Measurements from ENCODE around the gene DCBLD1. TPM values are rescaled to one million over a fixed set of nuclear protein-coding genes. Genes with fewer than 3 reads are reported as not detected.

DCBLD1 gene
- total RNA-seq, 1 experiment from 2014 or later = 19.5 TPM

GRCh38 chr6:117518870-117519269 lies 36.4 kb downstream of the DCBLD1 start:
- TF ChIP-seq EGR1 (IDR thresholded peaks at IDR 0.05; ENCODE audit: low read depth) (no peak), REST (IDR thresholded peaks at IDR 0.05; ENCODE audit: low read depth) (no peak), FOSL1 (IDR thresholded peaks at IDR 0.05; ENCODE audit: low read depth) (no peak), JUND (IDR thresholded peaks at IDR 0.05) (no peak), ELF1 (IDR thresholded peaks at IDR 0.05; ENCODE audit: borderline replicate concordance, low read depth) (no peak), YY1 (IDR thresholded peaks at IDR 0.05; ENCODE audit: extremely low read depth, insufficient replicate concordance, low read depth, low read length) (no peak), SP1 (IDR thresholded peaks at IDR 0.05; ENCODE audit: low read depth) (no peak)
- Histone ChIP-seq H3K9ac (ENCODE audit: low read length) (no peak overlapping the region), H3K27me3 (ENCODE audit: insufficient read depth, low read length) (no peaks in the 10 kb centered on the region), H3K9me3 (ENCODE audit: control insufficient read depth in 1 of 2, insufficient read depth in 1 of 2, low read depth in 1 of 2, low read length in 2 of 2) (no peaks in the 10 kb centered on the region), H3K79me2 (ENCODE audit: insufficient read depth, low read length) (no peaks in the 10 kb centered on the region), H3K36me3 (ENCODE audit: control insufficient read depth in 1 of 2, insufficient read depth in 2 of 2, low read length in 2 of 2) (no peaks in the 10 kb centered on the region), H3K4me3 (replicated peaks in 1 of 2; ENCODE audit: low read depth in 1 of 2, low read length in 2 of 2) (no peak overlapping the region), H3K4me2 (ENCODE audit: low read length) (no peak overlapping the region), H3K9me2 (ENCODE audit: insufficient read depth) (no peaks in the 10 kb centered on the region), H2AFZ (ENCODE audit: low read depth, low read length, poor library complexity, severe bottlenecking) (no peak overlapping the region), H4K20me1 (ENCODE audit: insufficient read depth) (no peaks in the 10 kb centered on the region), H3K4me1 (ENCODE audit: control insufficient read depth in 1 of 2, insufficient read depth in 2 of 2, low read length in 2 of 2) (no peaks in the 10 kb centered on the region), H3K27ac (ENCODE audit: low read depth, low read length) (no peak overlapping the region)
- BruUV-seq (replicated peaks) = no TSS peak
- DNase-seq (ENCODE audit: low read depth, low spot score) (no peak), ATAC-seq (no peak)
- ChIA-PET CTCF (no interaction called here), RAD21 (ENCODE audit: low non-redundant PET in 1 of 2, low total read pairs in 2 of 2, uncharacterized antibody in 2 of 2, unreplicated experiment in 2 of 2) (no interaction called here), POLR2A (no interaction called here)
- intact Hi-C loops (cut with micrococcal nuclease) = no loop called here
